Left renal cortex interstitium (tissue), 4 donors: ENCODE results near the gene GALNT17. TPM values are rescaled to one million over a fixed set of nuclear protein-coding genes. Genes with fewer than 3 reads are reported as not detected.
A peak's percentile ranks its signal among the peaks of the same experiment; 100 is the strongest.

Experiments
- DNase-seq, 4 donors: peaks; one replicate each; pipeline ENCODE4 v3.0.0-alpha.2; 2013; ENCODE audit warnings: low read depth in 4 of 4, low spot score in 2 of 4, missing footprints in 1 of 4
- polyA plus RNA-seq, 4 donors: library from polyadenylated mRNA; unstranded; fragments of 120-200 nt; gene quantifications; one replicate each; pipeline ENCODE4 v1.2.1, GENCODE V29; 2013; ENCODE audit not compliant: insufficient read length in 4 of 4

The GALNT17 gene
- polyA plus RNA-seq, 4 donors: 3.1 to 4.8 (median 4.2) TPM

DNA sequence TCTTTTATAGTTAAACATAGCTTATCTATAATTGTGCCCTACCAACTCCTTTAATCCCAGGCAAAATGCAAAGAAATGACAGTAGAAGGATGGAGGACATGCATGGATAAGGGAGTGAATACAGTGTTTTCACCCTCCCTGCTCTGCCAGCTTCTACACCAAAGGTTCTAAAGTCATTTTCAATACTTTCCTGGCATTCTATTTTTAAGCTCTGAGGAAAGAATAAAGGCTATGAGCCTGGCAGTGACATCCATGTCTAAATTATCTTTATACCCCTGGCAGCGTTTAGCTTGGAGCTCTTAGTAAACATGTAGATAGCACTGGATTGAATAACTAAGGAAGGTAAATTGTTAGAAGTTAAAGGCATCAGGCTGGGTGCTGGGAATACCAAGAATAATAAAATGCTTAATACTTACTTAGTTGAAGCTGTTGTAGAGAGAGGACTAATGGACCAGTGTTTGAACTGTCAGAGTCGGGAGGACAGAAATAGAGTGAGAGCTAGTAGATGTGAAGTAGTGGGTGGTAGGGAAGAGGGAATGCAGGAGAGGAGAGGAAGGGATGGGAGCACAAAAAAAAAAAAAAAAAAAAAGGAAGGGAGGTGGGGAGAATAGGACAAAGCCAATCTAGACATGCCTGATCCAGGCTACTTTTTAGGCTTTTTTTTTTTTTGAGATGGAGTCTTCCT is 518.9 kb downstream of the GALNT17 start:
- no peak for DNase-seq

DNA sequence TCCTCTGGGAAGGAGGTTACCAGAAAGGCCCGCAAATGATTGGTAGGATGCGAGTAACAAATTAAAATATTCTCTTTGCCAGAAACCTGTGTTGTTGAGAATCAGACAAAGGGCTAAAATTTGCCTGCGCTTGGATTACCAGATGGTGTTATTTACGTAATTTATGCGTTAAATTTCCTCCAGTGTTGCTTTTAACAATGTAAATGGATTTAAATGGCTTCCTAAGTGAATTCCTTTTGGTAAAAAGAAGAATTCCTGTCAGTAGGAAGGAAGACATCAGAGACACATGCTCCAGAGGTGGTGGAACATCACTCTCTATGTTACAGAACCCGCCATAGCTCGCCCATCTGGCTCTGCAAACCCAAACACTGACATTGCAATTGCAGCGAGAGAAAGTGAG is 520.6 kb downstream of the GALNT17 start:
- DNase-seq: no peak

DNA sequence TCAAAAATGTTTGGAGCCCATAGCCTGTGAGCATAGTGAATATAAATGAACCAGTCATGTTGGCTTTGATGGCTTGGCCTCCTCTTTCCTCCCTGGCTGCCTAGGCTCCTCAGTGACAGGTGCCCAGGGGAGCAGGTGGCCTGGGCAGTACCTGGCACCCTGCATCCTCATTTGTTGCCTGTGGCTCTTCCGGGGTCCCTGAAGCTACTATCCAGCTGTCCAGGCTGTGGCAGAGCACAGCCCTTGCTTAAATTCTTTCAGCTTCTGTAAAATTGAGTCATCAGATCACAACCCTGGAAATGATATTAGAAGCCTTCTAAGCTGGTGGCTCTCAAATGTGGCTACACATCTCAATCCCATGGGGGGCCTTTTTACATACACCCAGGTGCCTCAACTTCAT is 525.4 kb downstream of the GALNT17 start:
- no peak for DNase-seq

DNA sequence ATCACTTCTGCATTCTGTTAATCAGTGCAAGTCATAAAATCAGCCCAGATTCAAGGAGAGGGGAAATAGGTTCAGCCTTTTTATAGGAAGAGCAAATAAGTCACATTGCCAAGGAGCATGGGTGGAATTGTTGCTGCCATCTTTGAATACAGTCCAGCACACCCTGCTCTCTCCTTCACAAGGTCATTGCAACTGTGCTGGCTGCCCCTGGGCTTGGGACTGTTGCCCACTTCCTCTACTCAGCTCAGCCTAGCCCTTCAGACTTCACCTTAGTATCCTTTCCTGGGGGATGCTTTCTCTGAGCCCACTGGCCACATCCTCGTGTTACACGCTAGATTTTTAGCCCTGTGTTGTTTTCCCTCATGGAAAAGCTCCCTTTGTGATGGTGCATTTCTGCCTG is 527.7 kb downstream of the GALNT17 start:
- DNase-seq: no peak

DNA sequence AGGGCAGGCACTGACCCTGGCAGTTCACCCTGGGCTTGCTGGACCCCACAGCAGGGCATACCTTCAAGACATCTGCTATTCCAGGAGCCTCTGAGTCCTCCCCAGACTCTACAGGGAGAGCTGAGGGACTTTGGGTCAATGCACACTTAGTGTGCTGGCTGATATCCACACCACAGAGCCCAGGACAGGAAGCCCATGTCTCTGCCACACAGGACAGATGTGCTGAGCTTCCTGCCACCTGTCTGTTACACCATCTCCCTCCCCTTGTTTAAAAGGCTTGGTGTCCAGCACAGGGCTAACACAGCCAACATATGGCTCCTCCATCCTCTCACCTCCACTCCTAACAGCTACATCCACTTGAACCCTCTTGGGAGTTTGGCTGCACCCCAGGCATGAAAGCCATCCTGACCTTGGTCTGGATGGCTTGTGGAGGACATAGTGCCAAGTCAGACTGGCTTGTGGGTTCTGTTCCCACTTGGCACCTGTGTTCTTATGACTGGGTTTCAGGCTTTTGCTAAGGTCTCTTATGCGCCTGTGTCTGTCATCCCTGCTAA is 529.8 kb downstream of the GALNT17 start:
- DNase-seq: no peak

DNA sequence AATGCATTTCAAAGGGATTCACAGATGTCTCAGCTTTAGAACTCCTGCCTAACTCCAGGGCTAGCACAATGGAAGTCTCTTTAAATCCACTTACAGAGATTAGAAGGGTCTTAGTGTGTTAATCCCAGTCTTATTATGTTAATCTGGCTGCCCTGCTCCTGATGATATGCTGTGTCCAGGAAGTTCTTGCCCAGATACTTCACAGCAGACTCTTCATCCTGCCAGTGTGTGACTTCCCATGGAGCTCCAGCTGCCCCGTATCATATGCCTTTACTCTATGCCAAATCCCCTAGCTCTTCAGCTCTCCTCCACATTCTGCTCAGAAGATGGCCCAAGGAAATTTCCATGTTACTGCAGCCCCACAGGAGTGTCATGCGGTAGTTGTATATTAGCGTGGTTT is 533.8 kb downstream of the GALNT17 start:
- DNase-seq: no peak

DNA sequence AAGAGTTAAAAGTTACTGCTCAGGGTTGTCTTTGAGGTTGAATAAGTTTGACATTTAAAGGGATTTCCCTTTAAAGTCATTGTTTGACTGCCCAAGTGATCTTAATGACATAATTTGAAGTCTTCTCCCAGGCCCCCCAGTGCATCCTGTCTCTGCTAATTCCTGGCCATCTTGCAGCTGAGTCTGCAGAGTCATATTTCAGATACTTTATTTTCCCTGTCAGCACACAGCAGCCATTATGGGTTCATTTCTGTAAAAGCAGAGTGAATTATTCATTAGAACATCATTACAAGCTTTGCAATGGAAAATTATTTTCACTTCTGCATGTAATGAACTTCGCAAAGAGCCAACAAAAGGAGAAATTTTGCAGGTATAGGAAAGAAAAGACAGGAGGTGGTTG is 536.6 kb downstream of the GALNT17 start:
- DNase-seq: no peak

DNA sequence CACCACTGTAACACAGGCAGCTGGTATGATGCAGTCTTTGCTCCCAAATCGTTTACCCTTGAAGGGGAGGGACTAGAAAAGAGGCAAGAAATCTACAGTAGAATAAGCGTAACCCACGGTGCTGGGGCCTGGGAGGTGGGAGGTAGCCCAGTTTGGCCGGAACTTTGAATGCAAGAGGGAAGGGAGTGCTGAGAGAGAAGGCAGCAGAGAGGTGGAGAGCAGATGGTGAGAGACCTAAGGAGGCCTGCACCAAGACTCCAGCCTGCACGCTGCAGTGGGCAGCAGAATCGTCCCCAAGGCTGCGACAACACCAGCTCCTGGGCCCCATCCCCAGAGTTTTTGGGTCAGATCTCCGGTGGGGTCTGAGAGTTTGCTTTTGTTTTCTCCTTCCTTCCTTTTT is 547.5 kb downstream of the GALNT17 start:
- no peak for DNase-seq

DNA sequence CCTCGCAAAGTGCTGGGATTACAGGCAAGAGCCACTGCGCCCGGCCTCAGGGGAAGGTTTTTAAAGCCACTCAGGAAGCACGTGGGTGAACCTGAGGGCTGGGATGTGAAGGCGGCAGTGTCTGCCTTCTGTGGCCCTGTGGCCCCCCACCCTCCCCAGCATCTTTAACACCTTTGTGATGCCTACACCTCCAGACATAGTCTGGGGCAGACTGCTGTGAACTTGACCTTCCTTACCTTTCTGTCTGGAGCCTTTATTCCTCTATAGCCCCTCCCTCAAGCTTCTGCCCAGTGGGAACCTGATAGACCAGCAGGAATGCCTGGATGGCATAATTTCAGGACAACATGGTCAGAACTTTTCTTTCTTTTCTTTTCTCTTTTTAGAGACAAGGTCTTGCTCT is 550.2 kb downstream of the GALNT17 start:
- no peak for DNase-seq

DNA sequence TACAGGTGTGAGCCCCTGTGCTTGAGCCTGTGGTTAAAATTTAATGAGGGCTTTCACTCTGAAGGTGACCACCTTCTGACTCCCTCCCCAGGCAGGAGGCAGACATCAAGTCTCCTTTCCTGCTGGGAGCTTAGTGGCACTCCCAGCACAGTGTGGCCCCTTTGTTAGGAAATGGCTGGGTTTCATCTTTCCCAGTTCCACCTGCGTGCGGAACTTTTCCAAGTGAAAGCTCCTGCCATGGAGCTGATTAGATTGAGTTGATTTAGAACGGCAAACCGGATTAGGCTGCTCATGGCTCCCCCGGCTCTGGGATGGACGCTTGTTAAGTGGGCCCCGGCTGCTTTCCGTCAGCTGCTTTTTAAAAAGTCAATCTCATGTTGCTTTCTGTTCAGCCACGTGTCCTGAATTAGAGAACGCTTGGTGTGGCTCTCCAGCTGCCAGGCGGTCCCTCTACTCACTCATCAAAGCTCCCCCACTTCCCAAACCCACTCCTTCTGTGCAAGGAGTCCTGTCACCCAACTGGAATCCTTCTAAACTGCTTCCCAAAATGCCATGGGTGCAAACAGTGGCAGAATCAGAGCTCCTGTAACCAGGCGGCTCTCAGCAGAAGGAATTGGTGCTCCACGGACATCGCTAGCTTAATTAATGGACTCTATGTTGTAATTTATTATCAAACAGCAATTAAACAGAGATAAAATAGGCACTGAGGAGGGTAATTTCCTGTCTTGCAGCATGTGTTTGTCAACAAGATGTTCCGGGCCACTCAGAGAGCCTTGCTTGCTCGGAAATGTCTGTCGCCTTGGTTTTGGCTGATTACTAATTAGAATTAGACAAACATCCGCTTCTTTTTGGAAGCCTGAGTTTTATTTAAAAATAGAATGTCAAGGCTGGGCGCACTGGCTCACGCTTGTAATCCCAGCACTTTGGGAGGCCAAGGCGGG is 551.2 kb downstream of the GALNT17 start:
- peak; percentile 50 to 79 (median 63) for DNase-seq

DNA sequence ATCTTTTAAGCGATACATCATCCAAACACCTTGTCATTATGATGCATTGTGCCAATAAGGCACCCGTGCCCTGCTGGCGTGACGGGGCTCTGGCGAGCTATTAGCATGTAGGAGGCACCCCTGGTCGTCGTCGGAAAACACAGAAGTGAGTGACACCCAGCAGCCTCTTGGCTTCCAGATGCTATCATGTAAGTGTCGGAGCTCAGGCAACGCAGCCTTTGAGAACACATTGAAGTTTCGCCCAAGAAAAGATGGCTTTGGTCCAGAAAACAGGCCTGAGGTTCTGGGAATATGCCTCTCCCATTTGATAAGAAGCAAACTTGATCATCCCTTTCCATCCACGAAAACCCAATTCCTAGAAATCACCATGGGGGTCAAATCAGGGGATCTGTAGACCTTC is 555.3 kb downstream of the GALNT17 start:
- DNase-seq: no peak

DNA sequence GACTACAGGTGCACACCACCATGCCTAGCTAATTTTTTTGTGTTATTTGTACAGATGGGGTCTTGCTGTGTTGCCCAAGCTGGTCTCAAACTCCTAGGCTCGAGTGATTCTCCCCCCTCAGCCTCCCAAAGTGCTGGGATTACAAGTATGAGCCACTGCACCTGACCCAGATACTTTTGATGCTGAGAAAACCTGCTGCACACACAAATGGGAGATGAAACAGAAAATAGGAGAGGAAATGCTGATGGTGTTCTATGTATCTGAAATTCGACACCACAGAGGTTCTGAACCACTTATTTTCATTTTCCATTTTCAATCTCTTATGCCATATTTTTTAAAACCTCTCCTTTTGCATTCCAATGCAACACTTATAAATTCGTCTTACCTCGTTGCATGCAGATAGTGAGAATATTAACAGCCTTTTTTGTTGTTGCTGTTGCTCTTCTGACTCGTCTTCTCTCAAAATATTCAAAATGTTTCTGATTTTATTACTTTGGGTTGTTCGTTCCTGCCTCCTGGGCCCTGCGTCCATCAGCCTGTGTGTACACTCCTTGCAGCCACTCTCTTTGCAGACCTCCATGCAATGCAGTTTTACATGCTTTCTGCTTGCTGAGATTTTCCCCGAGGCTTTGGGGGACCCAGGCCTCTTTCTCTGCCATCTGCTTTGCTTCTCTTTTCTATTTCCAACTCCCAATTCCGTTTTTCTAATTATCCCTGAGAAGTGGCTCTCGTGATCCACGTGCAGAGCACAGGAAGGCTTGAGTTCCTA is 556.1 kb downstream of the GALNT17 start:
- no peak for DNase-seq

DNA sequence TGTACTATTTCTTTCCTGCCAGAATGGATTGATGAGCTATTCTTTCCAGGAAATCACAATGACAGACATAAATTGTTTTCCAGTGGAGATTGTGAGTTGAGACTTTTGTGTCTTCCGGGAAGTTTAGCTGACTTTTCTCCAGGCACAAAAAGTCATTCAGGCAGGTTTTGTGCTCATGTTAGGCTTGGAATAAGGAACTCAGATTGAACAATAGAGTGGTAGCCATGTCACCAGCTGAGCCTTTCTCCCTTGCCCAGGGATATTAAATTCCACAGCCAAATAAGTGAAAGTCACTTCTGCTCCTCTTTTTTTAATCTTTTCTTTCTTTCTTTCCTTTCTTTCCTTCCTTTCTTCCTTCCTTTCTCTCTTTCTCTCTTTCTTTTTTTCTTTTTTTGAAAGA is 559.6 kb downstream of the GALNT17 start:
- no peak for DNase-seq

DNA sequence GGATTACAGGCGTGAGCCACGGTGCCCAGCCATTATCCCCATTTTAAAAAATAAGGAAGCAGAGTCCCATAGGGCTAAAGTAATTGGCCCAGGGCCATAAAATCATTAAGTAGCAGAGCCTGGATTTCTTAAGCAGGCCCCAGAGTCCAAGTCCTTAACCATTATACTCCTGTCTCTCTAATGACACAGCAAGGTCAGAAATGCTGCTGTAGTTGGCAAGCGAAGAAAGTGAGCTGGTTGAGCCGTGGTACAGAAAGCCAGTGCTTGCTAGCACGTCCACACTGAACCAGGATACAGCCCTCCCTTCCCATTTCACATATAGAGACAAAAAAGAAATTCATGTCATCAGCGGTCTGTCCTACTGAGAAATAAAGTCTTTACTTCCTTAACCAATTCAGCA is 562.7 kb downstream of the GALNT17 start:
- DNase-seq: no peak

DNA sequence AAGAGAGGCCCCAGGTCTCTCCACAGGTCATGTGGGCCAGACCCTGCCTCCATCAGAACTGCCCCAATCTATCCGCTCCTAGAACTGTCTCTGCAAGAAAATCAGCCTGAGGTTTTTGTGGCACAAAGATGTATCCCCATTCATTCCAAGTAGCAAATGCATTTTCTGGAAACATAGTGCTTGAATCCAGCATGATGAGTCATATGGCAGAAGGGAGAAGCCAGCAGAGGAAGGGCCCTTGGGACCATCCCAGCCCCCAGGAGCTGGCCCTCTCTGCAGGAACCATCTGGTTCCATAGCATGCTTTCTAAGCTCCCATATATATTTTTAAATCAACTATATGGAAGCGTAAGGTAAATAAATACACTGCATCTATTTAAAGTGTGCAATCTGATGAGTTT is 563.2 kb downstream of the GALNT17 start:
- no peak for DNase-seq

DNA sequence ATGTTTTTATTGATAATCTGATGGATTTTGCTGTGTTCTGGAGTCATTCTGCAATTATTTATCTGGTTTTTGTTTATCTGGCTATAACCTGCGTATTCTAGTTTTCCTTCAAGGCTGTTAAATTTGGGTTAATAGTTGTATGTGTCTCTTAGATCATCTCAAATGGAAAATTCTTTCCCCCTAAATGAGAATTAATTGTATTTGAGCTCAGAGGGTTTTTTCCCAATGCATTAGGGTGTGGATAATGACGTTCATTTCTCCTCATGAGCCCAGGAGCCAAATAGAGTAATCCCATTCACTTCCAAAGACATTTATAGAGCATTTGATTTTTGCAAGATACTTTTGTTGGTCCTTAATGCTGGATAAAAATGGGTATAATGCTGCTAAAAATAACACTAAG is 564.6 kb downstream of the GALNT17 start:
- no peak for DNase-seq

DNA sequence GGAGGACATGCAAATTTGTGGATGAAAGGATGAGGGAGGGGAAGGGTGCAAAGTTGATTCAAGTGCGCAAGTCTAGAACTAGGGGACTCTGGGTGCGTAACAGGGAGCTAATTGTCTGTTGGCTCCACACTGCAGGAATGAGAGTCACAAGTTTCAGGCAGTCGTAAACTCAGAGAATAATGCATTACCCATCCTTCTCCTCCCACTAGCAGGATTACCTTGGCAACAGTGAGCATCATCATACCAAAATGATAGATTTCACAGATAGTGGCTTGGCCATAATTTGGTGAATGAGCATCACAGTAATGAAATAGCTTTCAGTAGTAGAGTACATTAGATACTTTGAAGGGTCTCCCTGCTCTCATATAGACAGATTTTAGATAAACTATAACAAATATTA is 565.5 kb downstream of the GALNT17 start:
- no peak for DNase-seq

DNA sequence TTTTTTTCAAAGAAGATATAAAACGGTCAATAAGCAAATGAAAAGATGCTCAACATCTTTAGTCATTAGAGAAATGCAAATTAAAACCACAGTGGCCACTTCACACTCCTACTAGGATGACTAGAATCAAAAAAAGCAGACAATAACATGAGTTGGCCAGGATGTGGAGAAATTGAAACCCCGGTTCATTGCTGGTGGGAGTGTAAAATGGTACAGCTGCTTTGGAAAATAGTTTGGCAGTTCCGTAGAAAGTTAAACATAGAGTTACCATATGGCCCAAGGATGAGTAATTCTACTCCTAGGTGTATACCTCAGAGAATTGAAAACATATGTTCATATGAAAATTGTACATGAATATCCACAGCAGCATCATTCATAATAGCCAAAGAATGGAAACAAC is 573.3 kb downstream of the GALNT17 start:
- DNase-seq: no peak

DNA sequence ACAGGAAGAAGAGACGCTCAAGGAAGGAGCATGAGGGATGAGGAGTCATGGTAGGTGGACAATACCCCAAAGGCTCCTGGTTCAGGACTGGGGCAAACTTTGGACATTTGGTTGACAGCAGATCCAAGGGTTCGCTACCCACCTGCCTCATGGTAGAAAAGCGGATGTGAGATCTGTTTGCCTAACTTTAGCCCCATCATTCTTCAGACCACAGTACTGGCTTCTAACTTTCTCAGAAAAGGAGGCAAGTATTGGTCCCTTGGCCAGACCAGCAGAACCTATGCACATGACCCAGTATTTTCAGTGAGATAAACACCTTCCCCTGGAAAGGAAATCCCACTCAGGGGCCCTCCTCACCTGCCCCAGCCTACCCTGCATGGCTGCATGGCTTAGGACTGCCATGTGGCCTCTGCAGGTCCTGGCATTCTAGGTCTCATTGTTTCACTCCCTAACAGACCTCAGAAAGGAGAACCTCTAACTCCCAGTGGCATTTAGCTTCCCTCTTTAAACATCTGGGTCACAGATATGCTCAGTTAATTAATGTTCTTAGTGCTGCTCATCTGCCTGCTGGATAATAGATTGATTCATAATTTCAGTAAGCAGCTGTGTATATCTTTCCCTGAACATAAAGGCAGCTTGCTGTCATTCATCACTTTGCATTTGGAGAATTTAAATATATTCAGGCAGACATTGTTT is 574.1 kb downstream of the GALNT17 start:
- no peak for DNase-seq

DNA sequence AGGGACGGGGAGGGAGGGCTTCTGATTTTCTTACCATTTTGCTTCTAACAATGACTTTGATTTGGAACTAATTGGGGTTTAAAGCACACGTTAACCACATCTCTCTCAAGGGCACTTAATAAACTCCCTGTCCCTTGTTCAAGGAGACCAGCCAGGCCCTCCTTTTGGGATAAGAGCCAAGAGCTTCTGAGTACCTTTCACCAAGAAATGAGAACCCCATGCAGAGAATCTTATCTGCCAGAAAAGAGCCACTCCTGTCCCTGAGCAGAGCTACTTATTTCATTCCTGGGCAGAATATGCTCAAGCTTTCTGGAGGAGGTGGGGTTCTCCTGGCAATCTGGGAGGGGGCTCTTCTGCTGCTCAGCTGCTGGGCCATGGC is 574.6 kb downstream of the GALNT17 start:
- DNase-seq: no peak
